Hepatocyte (in vitro differentiated cells): ENCODE data around the gene SLC6A11. TPM values are rescaled to one million over a fixed set of nuclear protein-coding genes. Genes with fewer than 3 reads are reported as not detected.

Experiments used
- DNase-seq: peaks from one replicate; pipeline ENCODE4 v3.0.0-alpha.2; 2016; ENCODE audit warnings: low spot score
- H2AFZ ChIP-seq: fragments of 200-600 bp; sonication (generic); 2 replicates; pipeline ENCODE4 v1.6.0; 2016; ENCODE audit warnings: antibody characterized with exemption, mild to moderate bottlenecking
- H3K27ac ChIP-seq: fragments of 200-600 bp; sonication (generic); 2 replicates; pipeline ENCODE4 v1.5.1; 2016; ENCODE audit warnings: mild to moderate bottlenecking
- H3K27me3 ChIP-seq: fragments of 200-600 bp; sonication (generic); 2 replicates; pipeline ENCODE4 v1.6.1; 2016
- H3K36me3 ChIP-seq: fragments of 200-600 bp; sonication (generic); replicated peaks from 2 replicates; pipeline ENCODE4 v1.5.1; 2016; ENCODE audit warnings: low read depth; ENCODE audit not compliant: insufficient read depth
- H3K4me1 ChIP-seq: fragments of 200-600 bp; sonication (generic); 2 replicates; pipeline ENCODE4 v1.5.1; 2016; ENCODE audit warnings: mild to moderate bottlenecking, moderate library complexity; ENCODE audit not compliant: insufficient read depth
- H3K4me2 ChIP-seq: fragments of 200-600 bp; sonication (generic); 2 replicates; pipeline ENCODE4 v1.6.0; 2016
- H3K4me3 ChIP-seq: fragments of 200-600 bp; sonication (generic); 2 replicates; pipeline ENCODE4 v1.5.1; 2016; ENCODE audit warnings: mild to moderate bottlenecking
- H3K79me2 ChIP-seq: fragments of 200-600 bp; sonication (generic); 2 replicates; pipeline ENCODE4 v1.6.0; 2017; ENCODE audit warnings: mild to moderate bottlenecking
- H3K9me2 ChIP-seq: fragments of 200-600 bp; sonication (generic); replicated peaks from 2 replicates; pipeline ENCODE4 v1.6.0; 2017; ENCODE audit warnings: mild to moderate bottlenecking; ENCODE audit not compliant: insufficient read depth
- H3K9me3 ChIP-seq: fragments of 200-600 bp; sonication (generic); 2 replicates; pipeline ENCODE4 v1.5.1; 2016; ENCODE audit warnings: low read depth, mild to moderate bottlenecking
- H4K20me1 ChIP-seq: fragments of 200-600 bp; sonication (generic); 2 replicates; pipeline ENCODE4 v1.6.0; 2016; ENCODE audit warnings: mild to moderate bottlenecking; ENCODE audit not compliant: insufficient read depth, poor library complexity, severe bottlenecking
- EZH2 ChIP-seq: fragments of 200-600 bp; sonication (generic); IDR thresholded peaks from 2 replicates; pipeline ENCODE4 v1.6.1; 2016; ENCODE audit warnings: antibody characterized with exemption, mild to moderate bottlenecking, borderline replicate concordance
- EZH2phosphoT487 ChIP-seq: fragments of 200-600 bp; sonication (generic); IDR thresholded peaks from one replicate; pipeline ENCODE4 v1.6.1; 2018; ENCODE audit warnings: antibody characterized with exemption, mild to moderate bottlenecking, low read depth, moderate library complexity; ENCODE audit not compliant: unreplicated experiment, severe bottlenecking
- WGBS: methylation state at CpG from one replicate; pipeline ENCODE4 v1.1.6; 2016; ENCODE audit warnings: low lambda C conversion rate; ENCODE audit errors: missing lambda C conversion rate; 5-methylcytosine and 5-hydroxymethylcytosine counted together
- polyA plus RNA-seq: library from polyadenylated mRNA; unstranded; fragments of >200 nt; fragmentation: Nextera tagmentation; extraction: Ambion mirVana; gene quantifications from 2 replicates; pipeline ENCODE4 v1.2.1, GENCODE V29; 2016
- total RNA-seq: library from RNA; depleted of rRNA; stranded (reverse); fragments of >200 nt; gene quantifications from 2 replicates; pipeline ENCODE4 v1.2.3, GENCODE V29; 2014
- TF ChIP-seq, protein P1 (sequence below): fragments of 200-600 bp; sonication (generic); IDR thresholded peaks from 2 replicates; pipeline ENCODE4 v1.5.1; 2016; ENCODE audit warnings: antibody characterized with exemption, mild to moderate bottlenecking; ENCODE audit not compliant: poor library complexity

The SLC6A11 gene
- total and polyA plus RNA-seq, 2 experiments from 2014 or later, result 1.5 to 1.7 TPM

- no peak overlapping the region for H2AFZ ChIP-seq
- 79% methylated on average over 1 of the region's 1 CpG for WGBS
- H3K27me3 ChIP-seq, result peaks cover 22% of the 10 kb centered on the region
These were observed 159.7 kb downstream of the SLC6A11 start for GRCh38 chr3:10975695-10976234.

GRCh38 chr3:10976770-10977169 is 160.7 kb downstream of the SLC6A11 start:
- no peaks in the 10 kb centered on the region for H4K20me1 ChIP-seq
- H3K4me3 ChIP-seq, result no peak overlapping the region
- no peaks in the 10 kb centered on the region for H3K36me3 ChIP-seq
- H3K27me3 ChIP-seq, result peaks cover 21% of the 10 kb centered on the region
- no peaks in the 10 kb centered on the region for H3K9me2 ChIP-seq
- DNase-seq, result no peak
- whole genome bisulfite sequencing, result 89% methylated on average over 1 of the region's 1 CpG
- H3K9me3 ChIP-seq, result no peaks in the 10 kb centered on the region
- TF ChIP-seq, protein P1, sequence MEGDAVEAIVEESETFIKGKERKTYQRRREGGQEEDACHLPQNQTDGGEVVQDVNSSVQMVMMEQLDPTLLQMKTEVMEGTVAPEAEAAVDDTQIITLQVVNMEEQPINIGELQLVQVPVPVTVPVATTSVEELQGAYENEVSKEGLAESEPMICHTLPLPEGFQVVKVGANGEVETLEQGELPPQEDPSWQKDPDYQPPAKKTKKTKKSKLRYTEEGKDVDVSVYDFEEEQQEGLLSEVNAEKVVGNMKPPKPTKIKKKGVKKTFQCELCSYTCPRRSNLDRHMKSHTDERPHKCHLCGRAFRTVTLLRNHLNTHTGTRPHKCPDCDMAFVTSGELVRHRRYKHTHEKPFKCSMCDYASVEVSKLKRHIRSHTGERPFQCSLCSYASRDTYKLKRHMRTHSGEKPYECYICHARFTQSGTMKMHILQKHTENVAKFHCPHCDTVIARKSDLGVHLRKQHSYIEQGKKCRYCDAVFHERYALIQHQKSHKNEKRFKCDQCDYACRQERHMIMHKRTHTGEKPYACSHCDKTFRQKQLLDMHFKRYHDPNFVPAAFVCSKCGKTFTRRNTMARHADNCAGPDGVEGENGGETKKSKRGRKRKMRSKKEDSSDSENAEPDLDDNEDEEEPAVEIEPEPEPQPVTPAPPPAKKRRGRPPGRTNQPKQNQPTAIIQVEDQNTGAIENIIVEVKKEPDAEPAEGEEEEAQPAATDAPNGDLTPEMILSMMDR, result no peak
- no peak for TF ChIP-seq EZH2
- no peaks in the 10 kb centered on the region for H3K4me1 ChIP-seq
- no peak overlapping the region for H3K27ac ChIP-seq
- H3K4me2 ChIP-seq, result no peak overlapping the region
- no peak overlapping the region for H2AFZ ChIP-seq
- H3K79me2 ChIP-seq, result no peaks in the 10 kb centered on the region

More at GRCh38 chr3:10975695-10976234, 159.7 kb downstream of the SLC6A11 start:
- H3K9me2 ChIP-seq, result no peaks in the 10 kb centered on the region
- no peak for DNase-seq
- H3K4me1 ChIP-seq, result no peaks in the 10 kb centered on the region
- H3K79me2 ChIP-seq, result no peaks in the 10 kb centered on the region
- H3K4me2 ChIP-seq, result no peak overlapping the region
- no peaks in the 10 kb centered on the region for H4K20me1 ChIP-seq
- H3K36me3 ChIP-seq, result no peaks in the 10 kb centered on the region
- H3K9me3 ChIP-seq, result no peaks in the 10 kb centered on the region
- no peak overlapping the region for H3K27ac ChIP-seq
- TF ChIP-seq EZH2phosphoT487, result no peak
- no peak for TF ChIP-seq EZH2
- TF ChIP-seq, protein P1, result no peak
- no peak overlapping the region for H3K4me3 ChIP-seq

GRCh38 chr3:10977892-10978510 is 162.0 kb downstream of the SLC6A11 start:
- Histone ChIP-seq H3K9me2 (no peaks in the 10 kb centered on the region), H4K20me1 (no peaks in the 10 kb centered on the region), H3K27ac (no peak overlapping the region), H3K4me2 (no peak overlapping the region), H3K79me2 (no peaks in the 10 kb centered on the region), H3K9me3 (no peaks in the 10 kb centered on the region), H3K4me1 (no peaks in the 10 kb centered on the region), H2AFZ (no peak overlapping the region), H3K4me3 (no peak overlapping the region), H3K36me3 (no peaks in the 10 kb centered on the region), H3K27me3 (peaks cover 14% of the 10 kb centered on the region)
- TF ChIP-seq, protein P1, result no peak
- TF ChIP-seq EZH2 (no peak), EZH2phosphoT487 (no peak)
- WGBS, result 34% methylated on average over 10 of the region's 10 CpGs
- no peak for DNase-seq
